ENCODE results near the gene LCK.

Gene LCK

GRCh38 chr1:32250893-32251716 is at the start of gene LCK:
Gene LCK (plus strand): TSS chr1:32251265. CDS start chr1:32274330, 23,065 bp downstream.
- no peak for DNase-seq

GRCh38 chr1:32204943-32205361 is 46.1 kb upstream of the LCK start:
- no peak for DNase-seq

- DNase-seq: peak; percentile 92
These were observed 45.4 kb upstream of the LCK start, which contains the start of gene IQCC for GRCh38 chr1:32205401-32206370. Gene IQCC (plus strand): TSS chr1:32205671. CDS start chr1:32205682, 11 bp downstream.

GRCh38 chr1:32208469-32208868 is 42.6 kb upstream of the LCK start:
- DNase-seq: no peak

- no peak for DNase-seq
These were observed 42.2 kb upstream of the LCK start, which contains the start of gene DCDC2B for GRCh38 chr1:32208891-32209328. Gene DCDC2B (plus strand): TSS chr1:32209089. CDS start chr1:32209094, 5 bp downstream.

- DNase-seq: peak; percentile 50
These were observed 35.2 kb upstream of the LCK start for GRCh38 chr1:32215629-32216480.

- no peak for DNase-seq
These were observed 34.5 kb upstream of the LCK start for GRCh38 chr1:32216566-32216965.

- no peak for DNase-seq
These were observed 32.0 kb upstream of the LCK start for GRCh38 chr1:32219022-32219421.

- no peak for DNase-seq
These were observed 30.1 kb upstream of the LCK start for GRCh38 chr1:32220746-32221580.

GRCh38 chr1:32221581-32221979 is 29.5 kb upstream of the LCK start:
- no peak for DNase-seq

GRCh38 chr1:32221980-32222755 is 28.9 kb upstream of the LCK start, which contains the start of the genes EIF3I and TMEM234:
Gene EIF3I (plus strand): TSS chr1:32222407. CDS start chr1:32222442, 35 bp downstream.
Gene TMEM234 (minus strand): TSS chr1:32222353. CDS start chr1:32222322, 31 bp downstream.
- peak; percentile 94 for DNase-seq

- DNase-seq: no peak
These were observed 27.4 kb upstream of the LCK start for GRCh38 chr1:32223683-32224082.

- DNase-seq: no peak
These were observed 26.8 kb upstream of the LCK start for GRCh38 chr1:32224285-32224684.

GRCh38 chr1:32228771-32229170 is 22.3 kb upstream of the LCK start:
- DNase-seq: no peak

- DNase-seq: no peak
These were observed 19.1 kb upstream of the LCK start for GRCh38 chr1:32231843-32232432.

GRCh38 chr1:32232558-32233304 is 18.3 kb upstream of the LCK start:
- DNase-seq: no peak

- no peak for DNase-seq
These were observed 16.3 kb upstream of the LCK start for GRCh38 chr1:32234792-32235191.

- DNase-seq: no peak
These were observed 11.7 kb upstream of the LCK start for GRCh38 chr1:32239337-32239736.

- no peak for DNase-seq
These were observed 11.3 kb upstream of the LCK start for GRCh38 chr1:32239790-32240139.

Measured in midbrain (tissue), 1 donor.